Adrenal gland (tissue), 12 donors: ENCODE measurements around the gene SIK2. TPM values are rescaled to one million over a fixed set of nuclear protein-coding genes. Genes with fewer than 3 reads are reported as not detected.

Experiments used
- DNase-seq, 7 donors: peaks; one replicate each; pipeline ENCODE4 v3.0.0-alpha.2; 2019 to 2020
- H3K27ac ChIP-seq, 5 donors: fragments of 200-600 bp; sonication (generic) in 4 of 5; 1 replicate in 3 of 5; 2 replicates in 2 of 5; pipeline versions ENCODE4 v1.5.1 to v1.8.0; 2016 to 2020; ENCODE audit warnings: mild to moderate bottlenecking in 1 of 5
- H3K27me3 ChIP-seq: fragments of 200-600 bp; 2 replicates; pipeline ENCODE4 v1.8.0; 2021
- H3K36me3 ChIP-seq, 2 donors: fragments of 200-600 bp; replicated peaks in 1 of 2; 1 replicate in 1 of 2; 2 replicates in 1 of 2; pipeline versions ENCODE4 v1.5.1 to v1.8.0; 2018 to 2022
- H3K4me1 ChIP-seq, 2 donors: fragments of 200-600 bp; replicated peaks in 1 of 2; 1 replicate in 1 of 2; 2 replicates in 1 of 2; pipeline versions ENCODE4 v1.5.1 to v1.8.0; 2018 to 2021
- H3K4me3 ChIP-seq, 4 donors: fragments of 200-600 bp; sonication (generic) in 3 of 4; one replicate each; pipeline ENCODE4 v1.5.1; 2016 to 2018
- H3K9me3 ChIP-seq, 3 donors: fragments of 200-600 bp; sonication (generic) in 1 of 3; replicated peaks in 1 of 3; 1 replicate in 2 of 3; 2 replicates in 1 of 3; pipeline versions ENCODE4 v1.5.1 to v1.8.0; 2016 to 2021
- POLR2A ChIP-seq, 2 donors: fragments of 450-650 bp; IDR thresholded peaks; one replicate each; pipeline ENCODE4 v1.6.1; 2017; ENCODE audit warnings: antibody characterized with exemption in 2 of 2, mild to moderate bottlenecking in 2 of 2, moderate library complexity in 1 of 2
- WGBS, 4 donors: extraction: QIAGEN DNeasy Blood & Tissue Kit in 2 of 4; methylation state at CpG; one replicate each; pipeline versions ENCODE4 v1.1.5 to v1.1.7; 2013 to 2017; 5-methylcytosine and 5-hydroxymethylcytosine counted together
- intact Hi-C, 2 donors: fragments of 100-400 bp; cut with DNase I; formaldehyde crosslinking; loops; one replicate each; pipeline versions ENCODE4 v1.14.1 to v1.15.0; 2022 to 2023
- polyA plus RNA-seq, 3 donors: library from polyadenylated mRNA; stranded (reverse); fragments of 200-250 nt in 2 of 3; fragments of 350-450 nt in 1 of 3; fragmentation: Illumina TruSeq in 1 of 3; extraction: RNeasy Lipid Tissue Mini Kit (QIAGEN cat#74804) in 1 of 3; gene quantifications; one replicate each; pipeline ENCODE4 v1.2.3, GENCODE V29; 2013 to 2014
- total RNA-seq, 9 donors: library from RNA; depleted of rRNA in 4 of 9; stranded (reverse); fragments of >200 nt in 4 of 9; fragments of 120-200 nt in 1 of 9; fragmentation: NEBNext Ultra II Directional in 1 of 9; extraction: Animal tissue kit (Norgen Biotek cat#: 25700) in 1 of 9; gene quantifications; one replicate each; pipeline versions ENCODE4 v1.1.0 to v1.2.4, GENCODE V29; 2013 to 2023
- TF ChIP-seq, protein P1 (sequence below), 6 experiments: fragments of 450-650 bp in 4 of 6; fragments of 200-600 bp in 2 of 6; sonication (generic) in 1 of 6; IDR thresholded peaks; 1 replicate in 5 of 6; 2 replicates in 1 of 6; pipeline versions ENCODE4 v1.5.1 to v1.8.0; 2016 to 2021; ENCODE audit warnings: antibody characterized with exemption in 6 of 6, mild to moderate bottlenecking in 2 of 6, moderate library complexity in 1 of 6
- donor health status: healthy with polysubstance abuse.
- donor health status: Bipolar disorder and iron deficiency.
- donor health status: DM: yes; HTN: yes; CAD: no.
- donor health status: DM: no; HTN: no; CAD: no.
- donor health status: DM: no; HTN: no; CAD: no.
- donor health status: DM: yes; HTN: yes; CAD: no.

Gene SIK2
- total and polyA plus RNA-seq, 12 donors = 7.6 to 33.0 (median 25.3) TPM

- no peak for TF ChIP-seq POLR2A (IDR thresholded peaks at IDR 0.05)
- TF ChIP-seq, protein P1, sequence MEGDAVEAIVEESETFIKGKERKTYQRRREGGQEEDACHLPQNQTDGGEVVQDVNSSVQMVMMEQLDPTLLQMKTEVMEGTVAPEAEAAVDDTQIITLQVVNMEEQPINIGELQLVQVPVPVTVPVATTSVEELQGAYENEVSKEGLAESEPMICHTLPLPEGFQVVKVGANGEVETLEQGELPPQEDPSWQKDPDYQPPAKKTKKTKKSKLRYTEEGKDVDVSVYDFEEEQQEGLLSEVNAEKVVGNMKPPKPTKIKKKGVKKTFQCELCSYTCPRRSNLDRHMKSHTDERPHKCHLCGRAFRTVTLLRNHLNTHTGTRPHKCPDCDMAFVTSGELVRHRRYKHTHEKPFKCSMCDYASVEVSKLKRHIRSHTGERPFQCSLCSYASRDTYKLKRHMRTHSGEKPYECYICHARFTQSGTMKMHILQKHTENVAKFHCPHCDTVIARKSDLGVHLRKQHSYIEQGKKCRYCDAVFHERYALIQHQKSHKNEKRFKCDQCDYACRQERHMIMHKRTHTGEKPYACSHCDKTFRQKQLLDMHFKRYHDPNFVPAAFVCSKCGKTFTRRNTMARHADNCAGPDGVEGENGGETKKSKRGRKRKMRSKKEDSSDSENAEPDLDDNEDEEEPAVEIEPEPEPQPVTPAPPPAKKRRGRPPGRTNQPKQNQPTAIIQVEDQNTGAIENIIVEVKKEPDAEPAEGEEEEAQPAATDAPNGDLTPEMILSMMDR (IDR thresholded peaks at IDR 0.05) = no peak
- Histone ChIP-seq H3K27ac (no peak overlapping the region), H3K9me3 (no peaks in the 10 kb centered on the region), H3K4me1 (peaks cover 26 to 46% of the 10 kb centered on the region in 2 donors), H3K27me3 (no peaks in the 10 kb centered on the region), H3K4me3 (no peak overlapping the region), H3K36me3 (peaks cover 0 to 41% of the 10 kb centered on the region in 2 donors)
- intact Hi-C loops = no loop called here
- 93 to 97% (median 95%) methylated on average over 2 of the region's 2 CpGs for WGBS, 4 donors
- no peak for DNase-seq
Observed at GRCh38 chr11:111741751-111742150, 139.5 kb downstream of the SIK2 start.

- WGBS, 4 donors = 87 to 97% (median 92%) methylated on average over 2 of the region's 2 CpGs
- peak overlapping the region in 1 of 5 donors; percentile 84 for H3K27ac ChIP-seq
- peaks cover 15 to 41% of the 10 kb centered on the region in 2 donors for H3K4me1 ChIP-seq
- no peaks in the 10 kb centered on the region for H3K9me3 ChIP-seq
- H3K27me3 ChIP-seq = no peaks in the 10 kb centered on the region
- H3K36me3 ChIP-seq = peaks cover 0 to 57% of the 10 kb centered on the region in 2 donors
- DNase-seq = no peak
- H3K4me3 ChIP-seq = no peak overlapping the region
- no peak for TF ChIP-seq POLR2A (IDR thresholded peaks at IDR 0.05)
- TF ChIP-seq, protein P1 (IDR thresholded peaks at IDR 0.05) = no peak
- intact Hi-C loops = no loop called here
Observed at GRCh38 chr11:111743700-111744099, 141.5 kb downstream of the SIK2 start.

DNA sequence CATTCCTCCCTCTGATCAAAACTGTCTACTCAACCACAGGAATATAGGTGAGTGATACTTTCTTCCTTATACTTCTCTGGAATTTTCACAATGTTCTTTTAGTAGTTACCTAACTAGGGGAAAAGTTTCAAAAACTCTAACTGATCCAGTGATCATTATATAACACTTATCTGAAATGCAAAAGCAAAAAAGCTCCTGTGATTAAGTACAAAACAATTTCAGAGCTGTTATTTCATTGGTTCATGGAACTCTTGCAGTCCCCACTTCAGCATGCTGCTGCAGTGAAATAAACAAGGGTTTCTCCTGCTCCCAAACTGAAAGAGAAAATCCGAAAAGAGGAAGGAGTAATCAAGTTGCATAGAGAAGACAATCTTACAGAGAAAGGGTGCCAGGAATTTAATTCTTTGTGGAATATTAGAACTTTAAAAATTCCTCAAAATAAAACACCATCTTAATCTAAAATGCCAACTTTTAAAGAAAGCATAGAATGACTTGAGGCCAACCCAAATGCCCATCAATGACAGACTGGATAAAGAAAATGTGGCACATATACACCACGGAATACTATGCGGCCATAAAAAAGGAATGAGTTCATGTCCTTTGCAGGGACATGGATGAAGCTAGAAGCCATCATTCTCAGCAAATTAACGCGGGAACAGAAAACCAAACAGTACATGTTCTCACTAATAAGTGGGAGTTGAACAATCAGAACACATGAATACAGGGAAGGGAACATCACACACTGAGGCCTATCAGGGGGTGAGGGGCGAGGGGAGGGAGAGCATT lies 143.7 kb downstream of the SIK2 start:
- H3K27ac ChIP-seq = peak overlapping the region; percentile 18 to 84 (median 74)
- peak in 1 of 2 donors; percentile 38 for TF ChIP-seq POLR2A (IDR thresholded peaks at IDR 0.05)
- TF ChIP-seq, protein P1 (IDR thresholded peaks at IDR 0.05) = no peak
- peaks cover 15 to 37% of the 10 kb centered on the region in 2 donors for H3K4me1 ChIP-seq
- H3K27me3 ChIP-seq = no peaks in the 10 kb centered on the region
- no peak overlapping the region for H3K4me3 ChIP-seq
- no peak for DNase-seq
- peaks cover 0 to 73% of the 10 kb centered on the region in 2 donors for H3K36me3 ChIP-seq
- intact Hi-C loops = no loop called here
- 80 to 81% (median 80%) methylated on average over 6 of the region's 6 CpGs for WGBS, 4 donors
- H3K9me3 ChIP-seq = no peaks in the 10 kb centered on the region

DNA sequence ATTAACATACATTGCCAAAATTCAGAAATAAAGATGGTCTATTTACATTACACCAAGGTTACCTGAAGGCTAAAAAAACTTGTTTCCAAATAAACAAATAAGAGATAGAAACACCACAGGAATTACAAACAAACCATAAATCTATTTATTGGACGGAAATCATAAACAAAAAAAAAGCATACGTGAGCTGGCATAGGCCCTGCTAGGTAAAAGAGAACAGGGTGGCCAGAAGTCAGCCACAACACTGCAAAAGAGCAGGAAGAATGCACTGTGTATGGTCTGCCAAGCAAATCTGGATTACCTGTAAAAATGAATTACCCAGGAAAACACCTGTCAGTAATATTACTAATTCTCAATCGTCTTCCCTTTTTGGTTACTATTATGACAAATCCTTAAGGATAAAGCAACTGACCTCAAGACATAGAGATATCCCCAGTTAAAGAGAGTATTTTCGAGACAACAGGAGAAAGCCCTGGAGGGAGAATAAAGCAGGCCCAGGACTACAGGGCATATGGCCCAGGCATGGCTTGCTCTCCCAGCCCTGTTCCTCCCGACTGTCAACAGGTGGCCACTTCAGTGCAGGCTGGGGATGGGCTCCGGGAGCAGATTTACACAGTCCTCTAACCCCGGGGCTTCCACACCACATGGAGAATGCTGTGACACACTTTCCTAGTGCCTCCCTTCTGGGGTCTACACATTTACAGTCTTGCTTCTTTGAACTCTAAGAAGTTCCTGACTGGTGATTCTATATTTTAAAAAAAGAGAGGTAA lies 146.0 kb downstream of the SIK2 start:
- peaks cover 15 to 37% of the 10 kb centered on the region in 2 donors for H3K4me1 ChIP-seq
- 72 to 77% (median 75%) methylated on average over 6 to 7 of the region's 7 CpGs for WGBS, 4 donors
- no peaks in the 10 kb centered on the region for H3K27me3 ChIP-seq
- peak overlapping the region in 1 of 5 donors; percentile 12 for H3K27ac ChIP-seq
- H3K9me3 ChIP-seq = no peaks in the 10 kb centered on the region
- intact Hi-C loops = no loop called here
- peaks cover 0 to 75% of the 10 kb centered on the region in 2 donors for H3K36me3 ChIP-seq
- no peak overlapping the region for H3K4me3 ChIP-seq
- no peak for DNase-seq
- TF ChIP-seq, protein P1 (IDR thresholded peaks at IDR 0.05) = no peak
- no peak for TF ChIP-seq POLR2A (IDR thresholded peaks at IDR 0.05)
